GM12875 (cell line): ENCODE measurements around the gene MKRN2OS.

Experiments used
- H3K4me3 ChIP-seq: one replicate; pipeline ENCODE4 v1.5.1; 2011; ENCODE audit warnings: low read depth, low read length, control low read depth
- CTCF ChIP-seq: IDR thresholded peaks from 2 replicates; pipeline ENCODE4 v1.5.1; 2011; ENCODE audit warnings: low read depth, mild to moderate bottlenecking, control low read depth, inconsistent platforms, low read length, moderate library complexity, borderline replicate concordance; ENCODE audit not compliant: insufficient read depth

MKRN2OS gene

GRCh38 chr3:12515631-12516030 lies 29.7 kb downstream of the MKRN2OS start:
- no peak for TF ChIP-seq CTCF
- no peak overlapping the region for H3K4me3 ChIP-seq

- H3K4me3 ChIP-seq, result no peak overlapping the region
- no peak for TF ChIP-seq CTCF
These were observed 31.4 kb downstream of the MKRN2OS start for GRCh38 chr3:12513694-12514446.

DNA sequence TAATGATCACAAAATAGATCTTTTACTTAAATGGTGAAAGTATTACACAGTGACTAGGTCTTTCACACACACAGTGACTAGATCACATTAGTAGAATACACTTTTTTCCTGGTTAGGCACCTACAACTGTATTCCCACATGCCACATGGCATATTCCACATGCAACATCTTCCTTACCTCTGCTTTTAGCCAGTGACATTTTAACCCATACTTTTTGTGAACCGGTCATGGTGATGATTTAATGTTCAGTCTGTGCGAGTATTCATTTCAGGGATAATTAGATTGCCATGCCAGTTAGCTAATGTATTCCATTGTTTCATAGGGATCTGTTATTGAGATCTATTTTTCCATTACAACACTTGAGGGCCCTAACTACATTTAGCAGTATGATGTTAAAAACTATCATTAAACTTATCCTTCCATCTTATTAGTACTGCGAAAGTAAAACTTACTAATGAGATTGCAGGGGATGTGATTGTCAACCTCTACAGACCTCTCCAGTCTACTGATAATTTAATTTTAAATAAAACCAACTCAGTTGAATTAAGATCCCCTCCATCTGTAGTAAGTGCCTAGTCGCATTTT lies 32.7 kb downstream of the MKRN2OS start:
- no peak for TF ChIP-seq CTCF
- H3K4me3 ChIP-seq, result no peak overlapping the region

GRCh38 chr3:12509466-12509865 lies 35.8 kb downstream of the MKRN2OS start:
- no peak overlapping the region for H3K4me3 ChIP-seq
- TF ChIP-seq CTCF, result no peak

- H3K4me3 ChIP-seq, result no peak overlapping the region
- no peak for TF ChIP-seq CTCF
These were observed 37.0 kb downstream of the MKRN2OS start for GRCh38 chr3:12508291-12508700.

- no peak overlapping the region for H3K4me3 ChIP-seq
- no peak for TF ChIP-seq CTCF
These were observed 37.6 kb downstream of the MKRN2OS start for GRCh38 chr3:12507591-12508281.
